GM12892 (cell line): Measurements from ENCODE around the gene OXCT1.

Source experiments
- POLR2A ChIP-seq: IDR thresholded peaks from 2 replicates; pipeline ENCODE4 v1.6.1; 2011; ENCODE audit warnings: low read depth, low read length, control low read depth
- POLR2AphosphoS5 ChIP-seq: IDR thresholded peaks from 2 replicates; pipeline ENCODE4 v1.6.1; 2011; ENCODE audit warnings: low read depth, low read length, control low read depth
- TAF1 ChIP-seq: IDR thresholded peaks from 2 replicates; pipeline ENCODE4 v1.6.1; 2011; ENCODE audit warnings: low read depth, mild to moderate bottlenecking, control low read depth, low read length, borderline replicate concordance

GRCh38 chr5:41716382-41716781 is 153.8 kb downstream of the OXCT1 start:
- TF ChIP-seq POLR2A, result no peak
- TF ChIP-seq TAF1, result no peak
- TF ChIP-seq POLR2AphosphoS5, result no peak
